NCI-H2171 (cell line): ENCODE data around the gene MDP1.

ENCODE experiments used
- DNase-seq: peaks from one replicate; lab custom pipeline; 2025; lab: John Stamatoyannopoulos, UW

Gene MDP1

GRCh38 chr14:24198814-24199524 is 16.9 kb downstream of the MDP1 start:
- DNase-seq = no peak

- DNase-seq = no peak
Measured at GRCh38 chr14:24197056-24197450, 18.8 kb downstream of the MDP1 start.

GRCh38 chr14:24196071-24197055 is 19.5 kb downstream of the MDP1 start:
- no peak for DNase-seq

- DNase-seq = peak; percentile 89
Measured at GRCh38 chr14:24195186-24196070, 20.4 kb downstream of the MDP1 start, which contains the start of gene TM9SF1. Gene TM9SF1 (minus strand): TSS chr14:24195441. CDS start chr14:24195019, 422 bp downstream.

GRCh38 chr14:24194873-24195185 is 21.0 kb downstream of the MDP1 start:
- no peak for DNase-seq

- no peak for DNase-seq
Measured at GRCh38 chr14:24194186-24194872, 21.5 kb downstream of the MDP1 start.

GRCh38 chr14:24192933-24193332 is 22.9 kb downstream of the MDP1 start:
- DNase-seq = no peak

- no peak for DNase-seq
Measured at GRCh38 chr14:24190416-24190815, 25.4 kb downstream of the MDP1 start.

- no peak for DNase-seq
Measured at GRCh38 chr14:24189460-24189859, 26.4 kb downstream of the MDP1 start.

- no peak for DNase-seq
Measured at GRCh38 chr14:24189059-24189375, 26.8 kb downstream of the MDP1 start.

GRCh38 chr14:24188251-24189058 is 27.4 kb downstream of the MDP1 start, which contains the start of gene IPO4:
Gene IPO4 (minus strand): TSS chr14:24188816. CDS start chr14:24188787, 29 bp downstream.
- peak; percentile 96 for DNase-seq

- no peak for DNase-seq
Measured at GRCh38 chr14:24187539-24187915, 28.3 kb downstream of the MDP1 start.

GRCh38 chr14:24186831-24187538 is 28.9 kb downstream of the MDP1 start:
- DNase-seq = no peak

GRCh38 chr14:24185741-24186140 is 30.1 kb downstream of the MDP1 start:
- no peak for DNase-seq

GRCh38 chr14:24185026-24185425 is 30.8 kb downstream of the MDP1 start:
- DNase-seq = no peak

- no peak for DNase-seq
Measured at GRCh38 chr14:24184104-24184970, 31.5 kb downstream of the MDP1 start.

- no peak for DNase-seq
Measured at GRCh38 chr14:24183014-24183481, 32.8 kb downstream of the MDP1 start.

GRCh38 chr14:24182110-24182882 is 33.6 kb downstream of the MDP1 start:
- no peak for DNase-seq
